WTC11 (cell line): ENCODE measurements around the gene KLHL12. TPM values are rescaled to one million over a fixed set of nuclear protein-coding genes. Genes with fewer than 3 reads are reported as not detected.

ENCODE experiments used
- ATAC-seq: fragments of 200-7000 bp; cut with Tn5 transposase; 2 replicates; pipeline ENCODE4 v1.10.0; 2021; ENCODE audit warnings: mild to moderate bottlenecking, moderate library complexity
- CTCF ChIA-PET: fragments of 300-600 bp; sonication (Branson Sonifier 250); formaldehyde crosslinking; loops from one replicate; lab custom pipeline; 2021; ENCODE audit warnings: antibody characterized with exemption; lab: Charles Lee
- POLR2A ChIA-PET: fragments of 350-600 bp; sonication (Branson Sonifier 250); formaldehyde crosslinking; loops from one replicate; lab custom pipeline; 2021; ENCODE audit warnings: antibody characterized with exemption; lab: Charles Lee
- DNase-seq: peaks from one replicate; pipeline ENCODE4 v3.0.0; 2021; ENCODE audit warnings: low spot score
- H3K27ac Mint-ChIP-seq: 2 replicates; pipeline ENCODE4 v1.8.0; 2021; ENCODE audit warnings: mixed read lengths
- H3K27me3 Mint-ChIP-seq: 2 replicates; pipeline ENCODE4 v1.8.0; 2021; ENCODE audit warnings: low read depth, mild to moderate bottlenecking, moderate library complexity, mixed read lengths
- H3K36me3 Mint-ChIP-seq: 2 replicates; pipeline ENCODE4 v1.8.0; 2021; ENCODE audit warnings: mixed read lengths
- H3K4me1 Mint-ChIP-seq: 2 replicates; pipeline ENCODE4 v1.8.0; 2022; ENCODE audit warnings: mixed read lengths
- H3K4me3 Mint-ChIP-seq: 2 replicates; pipeline ENCODE4 v1.8.0; 2021; ENCODE audit warnings: mild to moderate bottlenecking, moderate library complexity, mixed read lengths
- H3K9me3 Mint-ChIP-seq: 2 replicates; pipeline ENCODE4 v1.8.0; 2021; ENCODE audit warnings: mixed read lengths
- CREB1 ChIP-seq: sonication (generic); formaldehyde crosslinking; IDR thresholded peaks from 2 replicates; pipeline ENCODE4 v1.8.0; 2023; ENCODE audit warnings: mild to moderate bottlenecking, missing genetic modification reagents
- CREM ChIP-seq: sonication (generic); formaldehyde crosslinking; IDR thresholded peaks from 2 replicates; pipeline ENCODE4 v1.8.1; 2022; ENCODE audit warnings: mild to moderate bottlenecking, missing genetic modification reagents, moderate library complexity
- FOXJ3 ChIP-seq: sonication (generic); formaldehyde crosslinking; IDR thresholded peaks from 2 replicates; pipeline ENCODE4 v1.9.0; 2021; ENCODE audit warnings: missing genetic modification reagents, mild to moderate bottlenecking, borderline replicate concordance
- FOXK1 ChIP-seq: sonication (generic); formaldehyde crosslinking; IDR thresholded peaks from 2 replicates; pipeline ENCODE4 v1.8.0; 2022; ENCODE audit warnings: mild to moderate bottlenecking, moderate library complexity, missing genetic modification reagents
- GRHL2 ChIP-seq: fragments of 250-450 bp; sonication (Bioruptor Pico); IDR thresholded peaks from 2 replicates; pipeline ENCODE4 v1.8.0; 2022; ENCODE audit warnings: mild to moderate bottlenecking, moderate library complexity; ENCODE audit not compliant: insufficient replicate concordance, severe bottlenecking
- HMGA2 ChIP-seq: fragments of 250-450 bp; sonication (Bioruptor Pico); IDR thresholded peaks from 2 replicates; pipeline ENCODE4 v1.4.0; 2021; ENCODE audit warnings: mild to moderate bottlenecking, moderate library complexity
- JUN ChIP-seq: sonication (generic); formaldehyde crosslinking; IDR thresholded peaks from 2 replicates; pipeline ENCODE4 v1.8.0; 2023; ENCODE audit warnings: mild to moderate bottlenecking, missing genetic modification reagents
- MXD4 ChIP-seq: fragments of 250-450 bp; sonication (Bioruptor Pico); IDR thresholded peaks from 2 replicates; pipeline ENCODE4 v1.8.0; 2021; ENCODE audit warnings: mild to moderate bottlenecking, moderate library complexity, borderline replicate concordance
- NFE2L1 ChIP-seq: sonication (generic); formaldehyde crosslinking; IDR thresholded peaks from 2 replicates; pipeline ENCODE4 v1.8.1; 2023; ENCODE audit warnings: missing genetic modification reagents
- NR3C1 ChIP-seq: sonication (generic); formaldehyde crosslinking; conservative IDR thresholded peaks from 2 replicates; pipeline ENCODE4 v1.8.1; 2023; ENCODE audit warnings: low read depth, mild to moderate bottlenecking, missing genetic modification reagents
- ZBTB21 ChIP-seq: sonication (generic); formaldehyde crosslinking; IDR thresholded peaks from 2 replicates; pipeline ENCODE4 v1.8.1; 2023; ENCODE audit warnings: mild to moderate bottlenecking, missing genetic modification reagents, borderline replicate concordance
- ZNF121 ChIP-seq: sonication (generic); formaldehyde crosslinking; IDR thresholded peaks from 2 replicates; pipeline ENCODE4 v1.8.0; 2023; ENCODE audit warnings: missing genetic modification reagents
- ZNF138 ChIP-seq: sonication (generic); formaldehyde crosslinking; conservative IDR thresholded peaks from 2 replicates; pipeline ENCODE4 v1.8.1; 2022; ENCODE audit warnings: mild to moderate bottlenecking, moderate library complexity, missing genetic modification reagents
- ZNF423 ChIP-seq: fragments of 250-450 bp; sonication (Bioruptor Pico); IDR thresholded peaks from 2 replicates; pipeline ENCODE4 v2.1.2; 2022; ENCODE audit warnings: mild to moderate bottlenecking, moderate library complexity
- ZNF671 ChIP-seq: fragments of 250-450 bp; sonication (Bioruptor Pico); IDR thresholded peaks from 2 replicates; pipeline ENCODE4 v1.8.0; 2021; ENCODE audit warnings: mild to moderate bottlenecking
- total RNA-seq: library from RNA; stranded (reverse); gene quantifications from 3 replicates; pipeline ENCODE4 v1.2.3, GENCODE V29; 2021
- TF ChIP-seq, protein P1 (sequence below): sonication (generic); formaldehyde crosslinking; IDR thresholded peaks from 2 replicates; pipeline ENCODE4 v1.8.0; 2022; ENCODE audit warnings: mild to moderate bottlenecking, missing genetic modification reagents
- TF ChIP-seq, protein P2 (sequence below): sonication (generic); formaldehyde crosslinking; IDR thresholded peaks from 2 replicates; pipeline ENCODE4 v1.8.1; 2023; ENCODE audit warnings: mild to moderate bottlenecking, missing genetic modification reagents, moderate library complexity
- TF ChIP-seq, protein P3 (sequence below): sonication (generic); formaldehyde crosslinking; IDR thresholded peaks from 2 replicates; pipeline ENCODE4 v1.8.0; 2022; ENCODE audit warnings: mild to moderate bottlenecking, missing genetic modification reagents
- TF ChIP-seq, protein P4 (sequence below): fragments of 250-450 bp; sonication (Bioruptor Pico); IDR thresholded peaks from 2 replicates; pipeline ENCODE4 v1.8.0; 2021; ENCODE audit warnings: mild to moderate bottlenecking
- TF ChIP-seq, protein P5 (sequence below): sonication (generic); formaldehyde crosslinking; IDR thresholded peaks from 2 replicates; pipeline ENCODE4 v1.8.1; 2023; ENCODE audit warnings: mild to moderate bottlenecking, missing genetic modification reagents, moderate library complexity
- TF ChIP-seq, protein P6 (sequence below): sonication (generic); formaldehyde crosslinking; IDR thresholded peaks from 2 replicates; pipeline ENCODE4 v1.8.1; 2022; ENCODE audit warnings: low read depth, mild to moderate bottlenecking, moderate library complexity, missing genetic modification reagents, borderline replicate concordance

Gene KLHL12
- total RNA-seq, 1 experiment from 2014 or later: 29.6 TPM

DNA sequence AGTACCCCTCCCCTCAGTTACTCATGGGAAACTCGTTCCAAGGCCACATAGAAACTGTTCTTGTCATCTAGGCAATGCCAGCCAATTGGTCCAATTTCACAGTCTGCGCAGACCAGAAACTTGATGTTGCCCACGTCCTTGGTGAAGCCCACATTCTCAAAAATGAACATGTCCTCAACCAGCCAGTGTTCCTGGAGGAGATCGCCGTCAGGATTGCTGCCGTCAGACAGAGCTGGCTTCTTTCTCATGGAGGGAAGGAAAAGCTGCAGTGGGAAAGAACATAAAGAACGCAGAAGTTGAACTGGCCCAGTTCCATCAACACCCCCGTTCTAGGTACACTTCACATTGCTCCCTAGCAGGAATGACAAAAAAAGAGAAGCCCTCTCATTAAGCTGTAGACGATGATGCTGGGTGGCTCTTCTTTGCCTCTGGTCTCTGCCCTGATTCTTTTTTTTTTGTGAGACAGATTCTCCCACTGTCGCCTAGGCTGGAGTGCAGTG is 46.0 kb downstream of the KLHL12 start:
- H3K9me3 Mint-ChIP-seq: no peaks in the 10 kb centered on the region
- H3K4me1 Mint-ChIP-seq: peaks cover 7% of the 10 kb centered on the region
- H3K27me3 Mint-ChIP-seq: no peaks in the 10 kb centered on the region
- H3K36me3 Mint-ChIP-seq: peaks cover 3% of the 10 kb centered on the region
- DNase-seq (no peak), ATAC-seq (no peak)
- CTCF ChIA-PET: no interaction called here
- no peak overlapping the region for H3K4me3 Mint-ChIP-seq
- POLR2A ChIA-PET: interaction anchor here (0.6 kb wide), 1 partner anchor 65 kb away, joined by 3 read pairs; no protein-coding TSS in a partner anchor
- H3K27ac Mint-ChIP-seq: no peak overlapping the region
- no peak for TF ChIP-seq JUN (CRISPR knock-in tag)
- no peak for TF ChIP-seq CREB1 (CRISPR knock-in tag)
- TF ChIP-seq GRHL2 (CRISPR knock-in tag): no peak
- TF ChIP-seq, protein P1, sequence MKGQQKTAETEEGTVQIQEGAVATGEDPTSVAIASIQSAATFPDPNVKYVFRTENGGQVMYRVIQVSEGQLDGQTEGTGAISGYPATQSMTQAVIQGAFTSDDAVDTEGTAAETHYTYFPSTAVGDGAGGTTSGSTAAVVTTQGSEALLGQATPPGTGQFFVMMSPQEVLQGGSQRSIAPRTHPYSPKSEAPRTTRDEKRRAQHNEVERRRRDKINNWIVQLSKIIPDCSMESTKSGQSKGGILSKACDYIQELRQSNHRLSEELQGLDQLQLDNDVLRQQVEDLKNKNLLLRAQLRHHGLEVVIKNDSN (CRISPR knock-in tag): no peak
- TF ChIP-seq, protein P2, sequence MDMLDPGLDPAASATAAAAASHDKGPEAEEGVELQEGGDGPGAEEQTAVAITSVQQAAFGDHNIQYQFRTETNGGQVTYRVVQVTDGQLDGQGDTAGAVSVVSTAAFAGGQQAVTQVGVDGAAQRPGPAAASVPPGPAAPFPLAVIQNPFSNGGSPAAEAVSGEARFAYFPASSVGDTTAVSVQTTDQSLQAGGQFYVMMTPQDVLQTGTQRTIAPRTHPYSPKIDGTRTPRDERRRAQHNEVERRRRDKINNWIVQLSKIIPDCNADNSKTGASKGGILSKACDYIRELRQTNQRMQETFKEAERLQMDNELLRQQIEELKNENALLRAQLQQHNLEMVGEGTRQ (CRISPR knock-in tag): no peak
- TF ChIP-seq ZNF671 (CRISPR knock-in tag): no peak
- TF ChIP-seq ZBTB21 (CRISPR knock-in tag): no peak
- TF ChIP-seq, protein P3, sequence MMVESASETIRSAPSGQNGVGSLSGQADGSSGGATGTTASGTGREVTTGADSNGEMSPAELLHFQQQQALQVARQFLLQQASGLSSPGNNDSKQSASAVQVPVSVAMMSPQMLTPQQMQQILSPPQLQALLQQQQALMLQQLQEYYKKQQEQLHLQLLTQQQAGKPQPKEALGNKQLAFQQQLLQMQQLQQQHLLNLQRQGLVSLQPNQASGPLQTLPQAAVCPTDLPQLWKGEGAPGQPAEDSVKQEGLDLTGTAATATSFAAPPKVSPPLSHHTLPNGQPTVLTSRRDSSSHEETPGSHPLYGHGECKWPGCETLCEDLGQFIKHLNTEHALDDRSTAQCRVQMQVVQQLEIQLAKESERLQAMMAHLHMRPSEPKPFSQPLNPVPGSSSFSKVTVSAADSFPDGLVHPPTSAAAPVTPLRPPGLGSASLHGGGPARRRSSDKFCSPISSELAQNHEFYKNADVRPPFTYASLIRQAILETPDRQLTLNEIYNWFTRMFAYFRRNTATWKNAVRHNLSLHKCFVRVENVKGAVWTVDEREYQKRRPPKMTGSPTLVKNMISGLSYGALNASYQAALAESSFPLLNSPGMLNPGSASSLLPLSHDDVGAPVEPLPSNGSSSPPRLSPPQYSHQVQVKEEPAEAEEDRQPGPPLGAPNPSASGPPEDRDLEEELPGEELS: no peak
- no peak for TF ChIP-seq FOXJ3
- TF ChIP-seq ZNF138 (CRISPR knock-in tag): no peak
- TF ChIP-seq NFE2L1 (CRISPR knock-in tag): no peak

DNA sequence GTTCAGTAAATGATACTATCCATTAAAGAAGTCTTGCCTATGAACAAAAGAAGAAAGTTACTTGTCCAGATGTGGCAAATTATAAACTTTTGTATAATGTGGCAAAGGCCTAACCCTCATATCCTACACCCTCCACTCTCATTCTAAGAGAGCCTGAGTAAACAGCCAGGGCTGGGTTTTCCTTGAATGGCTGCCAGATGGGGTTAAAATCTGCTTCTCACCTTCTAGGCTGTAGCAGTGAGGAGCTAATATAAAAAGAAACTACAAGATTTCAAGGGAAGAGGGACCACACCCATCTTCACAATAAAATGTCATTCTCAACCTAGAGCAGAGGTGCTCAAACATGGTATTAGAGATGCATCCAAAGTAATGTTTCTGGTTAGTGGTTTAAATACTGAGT is 47.0 kb downstream of the KLHL12 start:
- no peak overlapping the region for H3K4me3 Mint-ChIP-seq
- no peaks in the 10 kb centered on the region for H3K9me3 Mint-ChIP-seq
- DNase-seq (no peak), ATAC-seq (no peak)
- no peaks in the 10 kb centered on the region for H3K27me3 Mint-ChIP-seq
- H3K4me1 Mint-ChIP-seq: peaks cover under 1% of the 10 kb centered on the region
- POLR2A ChIA-PET: no interaction called here
- H3K27ac Mint-ChIP-seq: no peak overlapping the region
- TF ChIP-seq, protein P3: no peak
- H3K36me3 Mint-ChIP-seq: peaks cover 3% of the 10 kb centered on the region
- CTCF ChIA-PET: no interaction called here

DNA sequence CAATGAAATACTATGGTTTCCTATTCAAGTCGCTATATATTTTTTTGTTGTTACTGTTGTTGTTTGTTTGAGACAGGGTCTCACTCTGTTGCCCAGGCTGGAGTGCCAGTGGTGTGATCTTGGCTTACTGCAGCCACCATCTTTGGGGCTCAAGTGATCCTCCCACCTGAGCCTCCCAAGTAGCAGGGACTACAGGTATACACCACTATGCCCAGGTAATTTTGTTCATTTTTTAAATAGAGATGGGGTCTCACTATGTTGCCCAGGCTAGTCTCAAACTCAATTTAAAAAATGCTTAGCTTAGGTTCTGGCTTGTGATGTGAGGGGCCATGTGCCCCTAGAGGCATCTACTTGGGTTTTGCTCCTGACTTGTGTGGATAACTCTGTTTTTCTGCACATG is 47.9 kb downstream of the KLHL12 start:
- H3K4me1 Mint-ChIP-seq: no peaks in the 10 kb centered on the region
- peak; percentile 73; the same call in 1 of the 2 replicates for TF ChIP-seq ZNF121 (CRISPR knock-in tag)
- no peak for TF ChIP-seq MXD4 (CRISPR knock-in tag)
- DNase-seq: no peak
- no peak for ATAC-seq
- H3K36me3 Mint-ChIP-seq: peaks cover 3% of the 10 kb centered on the region
- no peak overlapping the region for H3K4me3 Mint-ChIP-seq
- no peaks in the 10 kb centered on the region for H3K27me3 Mint-ChIP-seq
- H3K9me3 Mint-ChIP-seq: no peaks in the 10 kb centered on the region
- ChIA-PET POLR2A (no interaction called here), CTCF (no interaction called here)
- no peak overlapping the region; the same call in 1 of the 2 replicates for H3K27ac Mint-ChIP-seq

DNA sequence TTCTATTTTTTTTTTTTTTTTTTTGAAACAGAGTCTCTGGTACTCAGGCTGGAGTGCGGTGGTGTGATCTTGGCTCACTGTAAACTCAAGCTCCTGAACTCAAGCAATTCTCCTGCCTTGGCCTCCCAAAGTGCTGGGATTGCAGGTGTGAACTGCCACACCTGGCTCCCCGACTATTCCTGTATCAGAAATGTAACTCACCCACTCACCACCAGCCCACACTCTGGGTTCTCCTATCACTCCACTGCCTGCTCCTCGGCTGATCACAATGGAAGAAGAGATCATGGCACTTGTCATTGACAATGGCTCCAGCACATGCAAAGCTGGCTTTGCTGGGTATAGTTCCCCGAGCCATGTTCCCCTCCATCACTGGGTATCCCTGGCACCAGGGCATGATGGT is 54.0 kb downstream of the KLHL12 start:
- CTCF ChIA-PET: no interaction called here
- DNase-seq (no peak), ATAC-seq (no peak)
- Mint-ChIP-seq H3K27me3 (no peaks in the 10 kb centered on the region), H3K4me1 (no peaks in the 10 kb centered on the region), H3K27ac (no peak overlapping the region; the same call in 1 of the 2 replicates), H3K36me3 (no peaks in the 10 kb centered on the region; the same call in 1 of the 2 replicates), H3K4me3 (no peak overlapping the region), H3K9me3 (no peaks in the 10 kb centered on the region)
- POLR2A ChIA-PET: no interaction called here
- TF ChIP-seq NR3C1 (CRISPR knock-in tag): no peak
- TF ChIP-seq FOXK1 (CRISPR knock-in tag): no peak
- no peak for TF ChIP-seq HMGA2 (CRISPR knock-in tag)
- no peak for TF ChIP-seq NFE2L1 (CRISPR knock-in tag)
- TF ChIP-seq FOXJ3: no peak
- no peak for TF ChIP-seq ZNF423 (CRISPR knock-in tag)
- TF ChIP-seq, protein P4, sequence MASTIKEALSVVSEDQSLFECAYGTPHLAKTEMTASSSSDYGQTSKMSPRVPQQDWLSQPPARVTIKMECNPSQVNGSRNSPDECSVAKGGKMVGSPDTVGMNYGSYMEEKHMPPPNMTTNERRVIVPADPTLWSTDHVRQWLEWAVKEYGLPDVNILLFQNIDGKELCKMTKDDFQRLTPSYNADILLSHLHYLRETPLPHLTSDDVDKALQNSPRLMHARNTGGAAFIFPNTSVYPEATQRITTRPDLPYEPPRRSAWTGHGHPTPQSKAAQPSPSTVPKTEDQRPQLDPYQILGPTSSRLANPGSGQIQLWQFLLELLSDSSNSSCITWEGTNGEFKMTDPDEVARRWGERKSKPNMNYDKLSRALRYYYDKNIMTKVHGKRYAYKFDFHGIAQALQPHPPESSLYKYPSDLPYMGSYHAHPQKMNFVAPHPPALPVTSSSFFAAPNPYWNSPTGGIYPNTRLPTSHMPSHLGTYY (CRISPR knock-in tag): no peak
- no peak for TF ChIP-seq CREM (CRISPR knock-in tag)
- TF ChIP-seq, protein P5, sequence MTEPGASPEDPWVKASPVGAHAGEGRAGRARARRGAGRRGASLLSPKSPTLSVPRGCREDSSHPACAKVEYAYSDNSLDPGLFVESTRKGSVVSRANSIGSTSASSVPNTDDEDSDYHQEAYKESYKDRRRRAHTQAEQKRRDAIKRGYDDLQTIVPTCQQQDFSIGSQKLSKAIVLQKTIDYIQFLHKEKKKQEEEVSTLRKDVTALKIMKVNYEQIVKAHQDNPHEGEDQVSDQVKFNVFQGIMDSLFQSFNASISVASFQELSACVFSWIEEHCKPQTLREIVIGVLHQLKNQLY (CRISPR knock-in tag): no peak
- TF ChIP-seq, protein P6, sequence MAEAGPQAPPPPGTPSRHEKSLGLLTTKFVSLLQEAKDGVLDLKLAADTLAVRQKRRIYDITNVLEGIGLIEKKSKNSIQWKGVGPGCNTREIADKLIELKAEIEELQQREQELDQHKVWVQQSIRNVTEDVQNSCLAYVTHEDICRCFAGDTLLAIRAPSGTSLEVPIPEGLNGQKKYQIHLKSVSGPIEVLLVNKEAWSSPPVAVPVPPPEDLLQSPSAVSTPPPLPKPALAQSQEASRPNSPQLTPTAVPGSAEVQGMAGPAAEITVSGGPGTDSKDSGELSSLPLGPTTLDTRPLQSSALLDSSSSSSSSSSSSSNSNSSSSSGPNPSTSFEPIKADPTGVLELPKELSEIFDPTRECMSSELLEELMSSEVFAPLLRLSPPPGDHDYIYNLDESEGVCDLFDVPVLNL (CRISPR knock-in tag): no peak
- TF ChIP-seq JUN (CRISPR knock-in tag): no peak
